ENCODE measurements around the gene SMARCC1.

GRCh38 chr3:47603332-47603731, 178.4 kb downstream of the SMARCC1 start:
- TF ChIP-seq, protein P1, sequence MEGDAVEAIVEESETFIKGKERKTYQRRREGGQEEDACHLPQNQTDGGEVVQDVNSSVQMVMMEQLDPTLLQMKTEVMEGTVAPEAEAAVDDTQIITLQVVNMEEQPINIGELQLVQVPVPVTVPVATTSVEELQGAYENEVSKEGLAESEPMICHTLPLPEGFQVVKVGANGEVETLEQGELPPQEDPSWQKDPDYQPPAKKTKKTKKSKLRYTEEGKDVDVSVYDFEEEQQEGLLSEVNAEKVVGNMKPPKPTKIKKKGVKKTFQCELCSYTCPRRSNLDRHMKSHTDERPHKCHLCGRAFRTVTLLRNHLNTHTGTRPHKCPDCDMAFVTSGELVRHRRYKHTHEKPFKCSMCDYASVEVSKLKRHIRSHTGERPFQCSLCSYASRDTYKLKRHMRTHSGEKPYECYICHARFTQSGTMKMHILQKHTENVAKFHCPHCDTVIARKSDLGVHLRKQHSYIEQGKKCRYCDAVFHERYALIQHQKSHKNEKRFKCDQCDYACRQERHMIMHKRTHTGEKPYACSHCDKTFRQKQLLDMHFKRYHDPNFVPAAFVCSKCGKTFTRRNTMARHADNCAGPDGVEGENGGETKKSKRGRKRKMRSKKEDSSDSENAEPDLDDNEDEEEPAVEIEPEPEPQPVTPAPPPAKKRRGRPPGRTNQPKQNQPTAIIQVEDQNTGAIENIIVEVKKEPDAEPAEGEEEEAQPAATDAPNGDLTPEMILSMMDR (IDR thresholded peaks at IDR 0.05) = no peak
- no peak for TF ChIP-seq POLR2A (IDR thresholded peaks at IDR 0.05)
